ENCODE results near the gene DOCK1.
A peak's percentile ranks its signal among the peaks of the same experiment; 100 is the strongest.

Gene DOCK1

DNA sequence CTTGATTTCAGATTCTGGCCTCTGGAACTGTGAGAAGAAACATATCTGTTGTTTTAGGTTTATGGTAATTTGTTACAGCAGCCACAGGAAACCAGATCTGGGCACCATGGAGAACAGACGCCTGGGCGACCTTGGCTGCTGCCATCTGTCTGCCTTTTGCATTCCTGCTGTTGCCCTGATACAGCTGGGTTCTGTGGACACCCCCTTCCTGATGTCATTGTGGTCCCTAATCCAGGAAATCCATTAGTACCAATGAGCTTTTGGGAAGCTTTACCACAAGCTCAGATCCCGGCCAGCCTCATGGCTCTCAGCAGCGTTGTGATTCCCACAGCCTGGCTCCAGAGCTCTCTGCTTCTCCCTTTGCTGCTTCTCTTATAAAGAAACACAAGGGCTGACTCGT is 469.7 kb downstream of the DOCK1 start:
- Histone ChIP-seq H3K14ac (ENCODE audit: low read length) (no peak overlapping the region), H3K18ac (ENCODE audit: low read length) (no peak overlapping the region), H3K4me3 (ENCODE audit: low read depth, low read length) (no peak overlapping the region), H2BK12ac (ENCODE audit: low read length) (no peak overlapping the region), H3K4ac (ENCODE audit: low read depth, low read length) (no peak overlapping the region), H4K91ac (ENCODE audit: low read depth, low read length) (no peak overlapping the region), H3K23ac (ENCODE audit: low read length) (no peak overlapping the region), H3K27me3 (ENCODE audit: insufficient read depth, low read length) (no peaks in the 10 kb centered on the region), H3K9me3 (ENCODE audit: insufficient read depth, low read depth, low read length) (no peaks in the 10 kb centered on the region), H2AK5ac (ENCODE audit: low read length) (no peak overlapping the region), H3K79me2 (ENCODE audit: control insufficient read depth, insufficient read depth, low read length, poor library complexity) (no peaks in the 10 kb centered on the region), H2AFZ (ENCODE audit: insufficient read depth, low read length, poor library complexity) (no peak overlapping the region), H3K36me3 (ENCODE audit: control insufficient read depth in 1 of 2, insufficient read depth in 2 of 2, low read length in 2 of 2) (peaks cover 8 to 12% of the 10 kb centered on the region in 2 experiments), H2BK120ac (ENCODE audit: insufficient read depth, low read length, poor library complexity) (no peak overlapping the region), H2BK5ac (ENCODE audit: low read depth, low read length, poor library complexity) (no peak overlapping the region), H3K27ac (ENCODE audit: low read depth, low read length) (no peak overlapping the region), H3K4me1 (ENCODE audit: control insufficient read depth in 1 of 2, insufficient read depth in 2 of 2, low read length in 2 of 2) (no peaks in the 10 kb centered on the region), H3K4me2 (ENCODE audit: low read length) (no peak overlapping the region), H4K8ac (ENCODE audit: low read depth, low read length) (no peak overlapping the region), H3K9ac (ENCODE audit: low read length) (no peak overlapping the region), H4K12ac (ENCODE audit: low read depth, low read length) (no peak overlapping the region), H3K79me1 (ENCODE audit: low read length) (no peaks in the 10 kb centered on the region)
- no CpG with 5 or more reads among the region's 5 CpGs for WGBS (ENCODE audit: extremely low coverage, insufficient coverage, insufficient read length)
- DNase-seq, result no peak

DNA sequence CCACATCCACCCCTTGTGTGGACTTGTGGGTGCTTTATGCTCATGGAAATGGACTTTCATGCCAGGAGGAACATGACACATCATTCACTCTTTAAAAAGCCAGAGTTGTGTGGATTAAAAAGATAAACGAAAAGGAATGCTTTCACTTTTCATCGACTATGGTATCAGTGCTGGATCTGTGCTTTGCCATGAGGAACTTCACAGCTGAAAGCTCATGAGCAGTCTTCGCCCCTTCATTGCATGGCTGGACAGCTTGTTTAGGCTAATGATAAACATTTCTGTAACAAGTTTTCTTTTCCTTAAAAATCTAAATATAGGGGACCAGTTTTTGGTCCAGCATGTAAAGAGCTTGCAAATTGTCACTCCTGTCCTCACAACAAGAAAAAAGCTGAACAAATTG is 470.2 kb downstream of the DOCK1 start:
- Histone ChIP-seq H4K12ac (ENCODE audit: low read depth, low read length) (no peak overlapping the region), H4K8ac (ENCODE audit: low read depth, low read length) (no peak overlapping the region), H3K4me1 (ENCODE audit: control insufficient read depth in 1 of 2, insufficient read depth in 2 of 2, low read length in 2 of 2) (no peaks in the 10 kb centered on the region), H3K23ac (ENCODE audit: low read length) (no peak overlapping the region), H3K4me2 (ENCODE audit: low read length) (no peak overlapping the region), H3K27ac (ENCODE audit: low read depth, low read length) (no peak overlapping the region), H2AFZ (ENCODE audit: insufficient read depth, low read length, poor library complexity) (no peak overlapping the region), H3K14ac (ENCODE audit: low read length) (no peak overlapping the region), H3K79me1 (ENCODE audit: low read length) (no peaks in the 10 kb centered on the region), H2AK5ac (ENCODE audit: low read length) (no peak overlapping the region), H3K79me2 (ENCODE audit: control insufficient read depth, insufficient read depth, low read length, poor library complexity) (no peaks in the 10 kb centered on the region), H2BK12ac (ENCODE audit: low read length) (no peak overlapping the region), H2BK5ac (ENCODE audit: low read depth, low read length, poor library complexity) (no peak overlapping the region), H3K9ac (ENCODE audit: low read length) (no peak overlapping the region), H2BK120ac (ENCODE audit: insufficient read depth, low read length, poor library complexity) (no peak overlapping the region), H4K91ac (ENCODE audit: low read depth, low read length) (no peak overlapping the region), H3K4me3 (ENCODE audit: low read depth, low read length) (no peak overlapping the region), H3K18ac (ENCODE audit: low read length) (no peak overlapping the region), H3K36me3 (ENCODE audit: control insufficient read depth in 1 of 2, insufficient read depth in 2 of 2, low read length in 2 of 2) (peaks cover 8 to 12% of the 10 kb centered on the region in 2 experiments), H3K9me3 (ENCODE audit: insufficient read depth, low read depth, low read length) (no peaks in the 10 kb centered on the region), H3K27me3 (ENCODE audit: insufficient read depth, low read length) (no peaks in the 10 kb centered on the region), H3K4ac (ENCODE audit: low read depth, low read length) (no peak overlapping the region)
- WGBS (ENCODE audit: extremely low coverage, insufficient coverage, insufficient read length), result no CpG with 5 or more reads among the region's 3 CpGs
- DNase-seq, result peak in 1 of 2 donors; percentile 39

GRCh38 chr10:127376071-127376470 is 470.8 kb downstream of the DOCK1 start:
- H3K79me1 ChIP-seq (ENCODE audit: low read length), result no peaks in the 10 kb centered on the region
- H3K9me3 ChIP-seq (ENCODE audit: insufficient read depth, low read depth, low read length), result no peaks in the 10 kb centered on the region
- no peak overlapping the region for H3K27ac ChIP-seq (ENCODE audit: low read depth, low read length)
- H4K8ac ChIP-seq (ENCODE audit: low read depth, low read length), result no peak overlapping the region
- no peak overlapping the region for H3K23ac ChIP-seq (ENCODE audit: low read length)
- H3K9ac ChIP-seq (ENCODE audit: low read length), result no peak overlapping the region
- H3K18ac ChIP-seq (ENCODE audit: low read length), result no peak overlapping the region
- H2BK5ac ChIP-seq (ENCODE audit: low read depth, low read length, poor library complexity), result no peak overlapping the region
- no peaks in the 10 kb centered on the region for H3K4me1 ChIP-seq (ENCODE audit: control insufficient read depth in 1 of 2, insufficient read depth in 2 of 2, low read length in 2 of 2)
- no peak overlapping the region for H3K4me2 ChIP-seq (ENCODE audit: low read length)
- no CpG with 5 or more reads among the region's 2 CpGs for WGBS (ENCODE audit: extremely low coverage, insufficient coverage, insufficient read length)
- no peak overlapping the region for H4K12ac ChIP-seq (ENCODE audit: low read depth, low read length)
- no peak overlapping the region for H3K14ac ChIP-seq (ENCODE audit: low read length)
- H3K27me3 ChIP-seq (ENCODE audit: insufficient read depth, low read length), result no peaks in the 10 kb centered on the region
- no peak overlapping the region for H2BK12ac ChIP-seq (ENCODE audit: low read length)
- peaks cover 8 to 12% of the 10 kb centered on the region in 2 experiments for H3K36me3 ChIP-seq (ENCODE audit: control insufficient read depth in 1 of 2, insufficient read depth in 2 of 2, low read length in 2 of 2)
- H4K91ac ChIP-seq (ENCODE audit: low read depth, low read length), result no peak overlapping the region
- no peak overlapping the region for H2BK120ac ChIP-seq (ENCODE audit: insufficient read depth, low read length, poor library complexity)
- H2AFZ ChIP-seq (ENCODE audit: insufficient read depth, low read length, poor library complexity), result no peak overlapping the region
- no peak overlapping the region for H3K4ac ChIP-seq (ENCODE audit: low read depth, low read length)
- H3K79me2 ChIP-seq (ENCODE audit: control insufficient read depth, insufficient read depth, low read length, poor library complexity), result no peaks in the 10 kb centered on the region
- DNase-seq, result peak; percentile 25 to 90
- no peak overlapping the region for H3K4me3 ChIP-seq (ENCODE audit: low read depth, low read length)
- no peak overlapping the region for H2AK5ac ChIP-seq (ENCODE audit: low read length)

GRCh38 chr10:127378628-127379027 is 473.4 kb downstream of the DOCK1 start:
- Histone ChIP-seq H2BK5ac (ENCODE audit: low read depth, low read length, poor library complexity) (no peak overlapping the region), H3K36me3 (ENCODE audit: control insufficient read depth in 1 of 2, insufficient read depth in 2 of 2, low read length in 2 of 2) (peaks cover 8 to 18% of the 10 kb centered on the region in 2 experiments), H4K91ac (ENCODE audit: low read depth, low read length) (no peak overlapping the region), H2AFZ (ENCODE audit: insufficient read depth, low read length, poor library complexity) (no peak overlapping the region), H4K8ac (ENCODE audit: low read depth, low read length) (no peak overlapping the region), H3K4me2 (ENCODE audit: low read length) (no peak overlapping the region), H3K79me2 (ENCODE audit: control insufficient read depth, insufficient read depth, low read length, poor library complexity) (no peaks in the 10 kb centered on the region), H3K4me1 (ENCODE audit: control insufficient read depth in 1 of 2, insufficient read depth in 2 of 2, low read length in 2 of 2) (no peaks in the 10 kb centered on the region), H3K27ac (ENCODE audit: low read depth, low read length) (no peak overlapping the region), H3K9me3 (ENCODE audit: insufficient read depth, low read depth, low read length) (no peaks in the 10 kb centered on the region), H2BK12ac (ENCODE audit: low read length) (no peak overlapping the region), H2BK120ac (ENCODE audit: insufficient read depth, low read length, poor library complexity) (no peak overlapping the region), H3K79me1 (ENCODE audit: low read length) (no peaks in the 10 kb centered on the region), H3K14ac (ENCODE audit: low read length) (no peak overlapping the region), H3K27me3 (ENCODE audit: insufficient read depth, low read length) (no peaks in the 10 kb centered on the region), H3K4ac (ENCODE audit: low read depth, low read length) (no peak overlapping the region), H4K12ac (ENCODE audit: low read depth, low read length) (no peak overlapping the region), H3K9ac (ENCODE audit: low read length) (no peak overlapping the region), H3K23ac (ENCODE audit: low read length) (no peak overlapping the region), H3K18ac (ENCODE audit: low read length) (no peak overlapping the region), H3K4me3 (ENCODE audit: low read depth, low read length) (no peak overlapping the region), H2AK5ac (ENCODE audit: low read length) (no peak overlapping the region)
- no CpG with 5 or more reads among the region's 5 CpGs for WGBS (ENCODE audit: extremely low coverage, insufficient coverage, insufficient read length)
- DNase-seq, result no peak

Measured in trophoblast cell (in vitro differentiated cells and primary cell).